ENCODE data around the gene MAGI3.
"Not testable (repeated sequence)": the region's sequence is repeated elsewhere in the genome, so short reads cannot be mapped to it uniquely, and the experiment has no call there.

Gene MAGI3

GRCh38 chr1:113507552-113508214 is 117.4 kb downstream of the MAGI3 start:
- H3K4me3 ChIP-seq (ENCODE audit: low read depth, low read length), result no peak overlapping the region
- TF ChIP-seq CTCF (IDR thresholded peaks at IDR 0.05; ENCODE audit: low read depth, low read length), result no peak

- TF ChIP-seq CTCF (IDR thresholded peaks at IDR 0.05; ENCODE audit: low read depth, low read length), result no peak
- no peak overlapping the region for H3K4me3 ChIP-seq (ENCODE audit: low read depth, low read length)
Observed at GRCh38 chr1:113508364-113509164, 118.2 kb downstream of the MAGI3 start.

- H3K4me3 ChIP-seq (ENCODE audit: low read depth, low read length), result not testable (repeated sequence)
Observed at GRCh38 chr1:113509766-113510165, 119.5 kb downstream of the MAGI3 start.

GRCh38 chr1:113511269-113511668 is 121.0 kb downstream of the MAGI3 start:
- no peak overlapping the region for H3K4me3 ChIP-seq (ENCODE audit: low read depth, low read length)
- no peak for TF ChIP-seq CTCF (IDR thresholded peaks at IDR 0.05; ENCODE audit: low read depth, low read length)

GRCh38 chr1:113515498-113515897 is 125.2 kb downstream of the MAGI3 start:
- TF ChIP-seq CTCF (IDR thresholded peaks at IDR 0.05; ENCODE audit: low read depth, low read length), result no peak

GRCh38 chr1:113517346-113517745 is 127.0 kb downstream of the MAGI3 start:
- no peak overlapping the region for H3K4me3 ChIP-seq (ENCODE audit: low read depth, low read length)
- TF ChIP-seq CTCF (IDR thresholded peaks at IDR 0.05; ENCODE audit: low read depth, low read length), result no peak

More at GRCh38 chr1:113515498-113515897, 125.2 kb downstream of the MAGI3 start:
- H3K4me3 ChIP-seq (ENCODE audit: low read depth, low read length), result no peak overlapping the region

GRCh38 chr1:113517983-113518382 is 127.7 kb downstream of the MAGI3 start:
- no peak for TF ChIP-seq CTCF (IDR thresholded peaks at IDR 0.05; ENCODE audit: low read depth, low read length)
- no peak overlapping the region for H3K4me3 ChIP-seq (ENCODE audit: low read depth, low read length)
